RWPE1 (cell line): Measurements from ENCODE around the gene DRC3.

ENCODE experiments used
- CTCF ChIA-PET: fragments of 350-600 bp; sonication (Branson Sonifier 250); formaldehyde crosslinking; extraction: SDS; loops from one replicate; lab custom pipeline; 2021; lab: Yijun Ruan, JAX
- POLR2A ChIA-PET: fragments of 400-600 bp; formaldehyde crosslinking; extraction: SDS; loops from one replicate; lab custom pipeline; 2020; ENCODE audit warnings: antibody characterized with exemption; ENCODE audit not compliant: low non-redundant PET; lab: Yijun Ruan, JAX
- DNase-seq: peaks from one replicate; pipeline ENCODE4 v3.0.0; 2012; ENCODE audit warnings: low spot score
- H3K27ac ChIP-seq: fragments of 450-650 bp; 2 replicates; pipeline ENCODE4 v1.5.1; 2017
- TF ChIP-seq, protein P1 (sequence below): fragments of 450-650 bp; conservative IDR thresholded peaks from 2 replicates; pipeline ENCODE4 v1.5.1; 2017; ENCODE audit warnings: low read depth, mild to moderate bottlenecking

DRC3 gene

DNA sequence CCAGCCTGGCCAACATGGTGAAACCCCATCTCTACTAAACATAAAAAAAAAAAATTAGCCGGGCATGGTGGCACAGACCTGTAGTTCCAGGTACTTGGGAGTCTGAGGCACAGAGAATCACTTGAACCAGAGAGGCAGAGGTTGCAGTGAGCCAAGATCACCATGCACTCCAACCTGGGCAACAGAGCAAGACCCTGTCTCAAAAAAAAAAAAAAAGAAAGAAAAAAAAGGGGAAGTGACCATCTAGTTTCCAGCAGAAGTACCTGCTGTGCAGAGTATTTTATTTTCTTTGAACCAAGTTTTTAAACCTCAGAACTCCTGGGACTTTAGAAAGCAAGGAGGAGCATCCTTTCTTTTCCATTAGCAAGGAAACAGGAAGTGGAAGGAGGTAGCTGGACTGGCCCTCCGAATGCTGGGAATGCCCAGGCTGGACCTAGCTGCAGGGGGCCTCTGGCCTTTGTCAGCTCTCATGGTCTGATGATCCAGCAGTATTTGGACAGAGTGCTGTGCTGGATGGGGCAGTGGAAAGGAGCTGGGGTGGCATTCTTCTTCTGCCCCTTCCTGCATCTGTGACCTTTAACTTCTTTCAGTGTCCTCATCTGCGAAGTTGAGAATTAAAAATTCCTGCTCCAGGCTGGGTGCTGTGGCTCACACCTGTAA is 73.2 kb downstream of the DRC3 start:
- ChIA-PET POLR2A (no interaction called here), CTCF (interaction anchor here (0.6 kb wide), 1 partner anchor 10 kb away, joined by 3 read pairs; no protein-coding TSS in a partner anchor)
- DNase-seq = no peak
- no peak overlapping the region for H3K27ac ChIP-seq
- TF ChIP-seq, protein P1, sequence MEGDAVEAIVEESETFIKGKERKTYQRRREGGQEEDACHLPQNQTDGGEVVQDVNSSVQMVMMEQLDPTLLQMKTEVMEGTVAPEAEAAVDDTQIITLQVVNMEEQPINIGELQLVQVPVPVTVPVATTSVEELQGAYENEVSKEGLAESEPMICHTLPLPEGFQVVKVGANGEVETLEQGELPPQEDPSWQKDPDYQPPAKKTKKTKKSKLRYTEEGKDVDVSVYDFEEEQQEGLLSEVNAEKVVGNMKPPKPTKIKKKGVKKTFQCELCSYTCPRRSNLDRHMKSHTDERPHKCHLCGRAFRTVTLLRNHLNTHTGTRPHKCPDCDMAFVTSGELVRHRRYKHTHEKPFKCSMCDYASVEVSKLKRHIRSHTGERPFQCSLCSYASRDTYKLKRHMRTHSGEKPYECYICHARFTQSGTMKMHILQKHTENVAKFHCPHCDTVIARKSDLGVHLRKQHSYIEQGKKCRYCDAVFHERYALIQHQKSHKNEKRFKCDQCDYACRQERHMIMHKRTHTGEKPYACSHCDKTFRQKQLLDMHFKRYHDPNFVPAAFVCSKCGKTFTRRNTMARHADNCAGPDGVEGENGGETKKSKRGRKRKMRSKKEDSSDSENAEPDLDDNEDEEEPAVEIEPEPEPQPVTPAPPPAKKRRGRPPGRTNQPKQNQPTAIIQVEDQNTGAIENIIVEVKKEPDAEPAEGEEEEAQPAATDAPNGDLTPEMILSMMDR = no peak

DNA sequence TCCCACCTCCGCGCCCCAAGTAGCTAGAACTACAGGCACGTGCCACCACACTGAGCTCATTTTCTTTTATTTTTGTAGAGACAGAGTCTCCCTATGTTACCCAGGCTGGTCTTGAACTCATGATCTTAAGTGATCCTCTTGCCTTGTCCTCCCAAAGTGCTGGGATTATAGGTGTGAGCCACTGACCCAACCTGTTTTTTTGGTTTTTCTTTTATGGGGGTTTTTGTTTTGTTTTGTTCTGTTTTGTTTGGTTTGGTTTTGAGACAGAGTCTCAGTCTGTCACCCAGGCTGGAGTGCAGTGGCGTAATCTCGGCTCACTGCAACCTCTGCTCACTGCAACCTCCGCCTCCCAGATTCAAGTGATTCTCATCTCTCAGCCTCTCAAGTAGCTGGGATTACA is 82.9 kb downstream of the DRC3 start:
- no peak for DNase-seq
- CTCF ChIA-PET = interaction anchor here (0.6 to 0.7 kb wide), 3 partner anchors 10 to 198 kb away, joined by 3 read pairs; no protein-coding TSS in a partner anchor
- TF ChIP-seq, protein P1 = no peak
- H3K27ac ChIP-seq = no peak overlapping the region
- POLR2A ChIA-PET = no interaction called here

DNA sequence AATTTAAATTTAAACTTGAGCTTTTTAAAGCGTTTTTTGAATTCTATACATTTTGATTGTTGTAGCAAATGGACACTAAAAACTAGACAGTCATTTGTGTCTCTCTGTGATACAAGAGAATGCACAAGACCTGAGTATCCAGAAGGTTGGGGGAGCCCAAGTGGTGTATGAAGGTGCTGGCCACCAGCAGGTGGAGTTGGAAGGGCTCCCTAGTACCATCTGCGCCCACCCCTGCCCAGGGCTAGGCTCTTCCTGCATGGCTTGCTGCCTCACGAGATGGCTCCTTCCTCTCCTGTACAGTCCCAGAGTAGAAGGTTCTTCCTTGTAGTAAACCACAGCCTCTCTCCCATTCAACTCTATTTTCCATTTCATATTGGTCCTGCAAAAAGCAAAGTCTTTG is 83.6 kb downstream of the DRC3 start:
- POLR2A ChIA-PET = no interaction called here
- CTCF ChIA-PET = interaction anchor here (0.6 kb wide), 1 partner anchor 11 kb away, joined by 3 read pairs; no protein-coding TSS in a partner anchor
- H3K27ac ChIP-seq = no peak overlapping the region
- TF ChIP-seq, protein P1 = no peak
- DNase-seq = no peak

DNA sequence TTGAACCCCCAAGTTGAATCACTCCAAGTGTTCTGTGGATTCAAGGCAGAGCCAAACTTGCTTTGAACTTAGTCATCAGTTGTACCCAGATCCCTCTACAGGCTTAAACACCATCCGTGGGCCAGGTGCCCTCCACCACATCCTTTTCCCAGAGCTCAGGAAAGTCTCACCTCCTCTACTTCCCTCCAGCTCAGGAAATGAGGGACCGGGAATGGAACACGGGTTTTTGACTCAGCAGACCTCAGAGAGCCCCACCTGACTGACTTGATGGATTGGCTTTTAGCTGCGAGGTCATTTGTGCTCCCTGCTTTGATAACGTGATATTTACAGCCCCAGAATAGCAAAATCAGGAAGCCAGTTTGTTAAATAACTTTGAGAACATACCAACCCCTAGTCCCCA is 86.6 kb downstream of the DRC3 start:
- TF ChIP-seq, protein P1 = no peak
- ChIA-PET CTCF (no interaction called here), POLR2A (no interaction called here)
- no peak for DNase-seq
- peak overlapping the region; percentile 16 for H3K27ac ChIP-seq

DNA sequence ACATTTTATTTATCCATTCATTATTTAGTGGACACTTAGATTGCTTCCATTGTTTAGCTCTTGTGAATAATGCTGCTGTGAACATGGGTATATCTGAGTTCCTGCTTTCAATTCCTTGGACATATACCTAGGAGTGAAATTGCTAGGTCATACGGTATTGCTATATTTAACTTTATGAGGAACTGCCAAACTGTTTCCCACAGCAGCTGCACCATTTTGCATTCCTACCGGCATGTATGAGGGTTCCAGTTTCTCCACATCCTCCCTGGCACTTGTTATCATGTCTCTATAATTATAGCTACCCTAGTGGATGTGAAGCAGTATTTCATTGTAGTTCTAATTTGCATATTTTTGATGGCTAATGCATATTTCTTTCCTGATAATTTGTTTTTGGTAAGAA is 91.4 kb downstream of the DRC3 start:
- POLR2A ChIA-PET = no interaction called here
- no peak overlapping the region for H3K27ac ChIP-seq
- no peak for DNase-seq
- TF ChIP-seq, protein P1 = no peak
- CTCF ChIA-PET = interaction anchor here (0.7 kb wide), 1 partner anchor 197 kb away, joined by 3 read pairs; the partner anchor contains the start of gene MIEF2

DNA sequence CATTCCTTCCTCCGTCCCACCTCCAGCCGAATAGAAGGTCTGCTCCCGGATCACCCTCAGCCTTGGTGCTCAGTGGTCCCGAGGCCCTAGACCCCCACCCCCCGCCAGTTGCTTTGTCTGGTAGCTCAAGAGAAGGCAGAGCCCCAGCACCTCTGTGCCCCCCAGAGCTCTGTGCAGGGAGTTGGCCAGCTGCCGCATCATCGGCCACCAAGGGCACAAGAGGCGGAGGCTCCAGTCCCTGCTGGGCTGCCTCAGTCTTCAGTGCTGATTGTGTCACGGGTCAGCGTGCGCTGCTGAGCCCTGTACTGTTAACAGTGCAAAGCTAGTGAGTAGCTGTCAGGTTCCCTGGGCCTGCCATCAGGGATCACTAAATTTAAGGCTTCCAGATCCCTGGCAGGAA is 92.9 kb downstream of the DRC3 start:
- no peak for DNase-seq
- no peak overlapping the region for H3K27ac ChIP-seq
- CTCF ChIA-PET = no interaction called here
- TF ChIP-seq, protein P1 = no peak
- POLR2A ChIA-PET = no interaction called here
